Breast epithelium (tissue), 4 donors: ENCODE data around the gene USHBP1. TPM values are rescaled to one million over a fixed set of nuclear protein-coding genes. Genes with fewer than 3 reads are reported as not detected.

Source experiments
- DNase-seq, 2 donors: peaks; one replicate each; pipeline ENCODE4 v3.0.0-alpha.2; 2019; ENCODE audit warnings: low spot score in 2 of 2
- H3K27ac ChIP-seq, 2 donors: fragments of 200-600 bp; sonication (generic) in 1 of 2; one replicate each; pipeline ENCODE4 v1.5.1; 2016 to 2019; ENCODE audit warnings: mild to moderate bottlenecking in 1 of 2
- H3K27me3 ChIP-seq, 2 donors: fragments of 200-600 bp; sonication (generic) in 1 of 2; one replicate each; pipeline versions ENCODE4 v1.5.1 to v1.6.0; 2017 to 2019; ENCODE audit warnings: control low read depth in 1 of 2, mild to moderate bottlenecking in 1 of 2
- H3K36me3 ChIP-seq: fragments of 200-600 bp; one replicate; pipeline ENCODE4 v1.5.1; 2019
- H3K4me1 ChIP-seq, 2 donors: fragments of 200-600 bp; sonication (generic); one replicate each; pipeline ENCODE4 v1.5.1; 2016 to 2019; ENCODE audit warnings: control low read depth in 1 of 2
- H3K4me3 ChIP-seq, 3 donors: fragments of 200-600 bp; sonication (generic); 1 replicate in 2 of 3; 2 replicates in 1 of 3; pipeline ENCODE4 v1.5.1; 2016 to 2019; ENCODE audit warnings: mild to moderate bottlenecking in 3 of 3, moderate library complexity in 2 of 3
- H3K9me3 ChIP-seq, 2 donors: fragments of 200-600 bp; sonication (generic) in 1 of 2; one replicate each; pipeline ENCODE4 v1.5.1; 2016 to 2019; ENCODE audit warnings: control low read depth in 1 of 2
- CTCF ChIP-seq, 3 donors: fragments of 450-650 bp; IDR thresholded peaks; one replicate each; pipeline ENCODE4 v1.5.1; 2016 to 2017; ENCODE audit warnings: antibody characterized with exemption in 3 of 3, mild to moderate bottlenecking in 3 of 3, moderate library complexity in 3 of 3
- POLR2A ChIP-seq: fragments of 450-650 bp; IDR thresholded peaks from one replicate; pipeline ENCODE4 v1.6.1; 2016; ENCODE audit warnings: antibody characterized with exemption, mild to moderate bottlenecking, moderate library complexity
- POLR2AphosphoS5 ChIP-seq, 3 donors: sonication (generic); formaldehyde crosslinking; IDR thresholded peaks; one replicate each; pipeline ENCODE4 v1.6.1; 2017; ENCODE audit warnings: antibody characterized with exemption in 3 of 3
- intact Hi-C: fragments of 100-400 bp; cut with DNase I; formaldehyde crosslinking; loops from one replicate; pipeline ENCODE4 v1.15.1; 2023; ENCODE audit warnings: low total_unique reads
- total RNA-seq, 3 donors: library from RNA; depleted of rRNA; stranded (reverse); fragments of >200 nt; gene quantifications; one replicate each; pipeline ENCODE4 v1.1.0, GENCODE V29; 2016

Gene USHBP1
- total RNA-seq, 3 donors from 2014 or later: 5.8 to 8.8 (median 7.0) TPM

GRCh38 chr19:17305216-17305516 lies 40.6 kb upstream of the USHBP1 start:
- H3K4me1 ChIP-seq: peaks cover under 1 to 32% of the 10 kb centered on the region in 2 donors
- H3K36me3 ChIP-seq: no peaks in the 10 kb centered on the region
- H3K27me3 ChIP-seq: no peaks in the 10 kb centered on the region
- TF ChIP-seq POLR2AphosphoS5 (IDR thresholded peaks at IDR 0.05) (no peak), POLR2A (no peak), CTCF (IDR thresholded peaks at IDR 0.05) (no peak)
- peak overlapping the region; percentile 30 to 90 for H3K27ac ChIP-seq
- no peak for DNase-seq
- no peaks in the 10 kb centered on the region for H3K9me3 ChIP-seq
- intact Hi-C loops: loop anchor here (10.0 kb wide), 1 partner anchor 80 kb away; no protein-coding TSS in a partner anchor
- H3K4me3 ChIP-seq: peak overlapping the region; percentile 60 to 79 (median 70)

GRCh38 chr19:17304386-17305215 lies 40.1 kb upstream of the USHBP1 start:
- H3K4me1 ChIP-seq: peaks cover 0 to 31% of the 10 kb centered on the region in 2 donors
- peak overlapping the region in 1 of 3 donors; percentile 70 for H3K4me3 ChIP-seq
- no peaks in the 10 kb centered on the region for H3K36me3 ChIP-seq
- H3K9me3 ChIP-seq: no peaks in the 10 kb centered on the region
- DNase-seq: peak in 1 of 2 donors; percentile 61
- no peaks in the 10 kb centered on the region for H3K27me3 ChIP-seq
- intact Hi-C loops: loop anchor here (10.0 kb wide), 1 partner anchor 80 kb away; no protein-coding TSS in a partner anchor
- peak overlapping the region; percentile 30 to 90 for H3K27ac ChIP-seq
- TF ChIP-seq POLR2AphosphoS5 (IDR thresholded peaks at IDR 0.05) (no peak), POLR2A (no peak), CTCF (IDR thresholded peaks at IDR 0.05) (no peak)

GRCh38 chr19:17303940-17304267 lies 39.4 kb upstream of the USHBP1 start:
- intact Hi-C loops: loop anchor here (10.0 kb wide), 1 partner anchor 81 kb away; no protein-coding TSS in a partner anchor
- TF ChIP-seq POLR2A (no peak), POLR2AphosphoS5 (IDR thresholded peaks at IDR 0.05) (no peak), CTCF (IDR thresholded peaks at IDR 0.05) (no peak)
- no peaks in the 10 kb centered on the region for H3K9me3 ChIP-seq
- H3K4me3 ChIP-seq: peak overlapping the region in 2 of 3 donors; percentile 81
- no peak for DNase-seq
- H3K4me1 ChIP-seq: peaks cover 0 to 31% of the 10 kb centered on the region in 2 donors
- H3K36me3 ChIP-seq: no peaks in the 10 kb centered on the region
- peak overlapping the region; percentile 82 to 90 for H3K27ac ChIP-seq
- no peaks in the 10 kb centered on the region for H3K27me3 ChIP-seq

- H3K27ac ChIP-seq: peak within 1 kb of the TSS; percentile 82 to 90
- intact Hi-C loops: loop anchor here (10.0 kb wide), 1 partner anchor 81 kb away; no protein-coding TSS in a partner anchor
- peaks cover 0 to 31% of the 10 kb centered on the region in 2 donors for H3K4me1 ChIP-seq
- no peaks in the 10 kb centered on the region for H3K27me3 ChIP-seq
- TF ChIP-seq POLR2AphosphoS5 (IDR thresholded peaks at IDR 0.05) (peak in 2 of 3 donors; percentile 31 to 35), CTCF (IDR thresholded peaks at IDR 0.05) (peak; percentile 73 to 83 (median 79)), POLR2A (peak; percentile 25)
- H3K4me3 ChIP-seq: peak within 1 kb of the TSS; percentile 70 to 81 (median 81)
- no peaks in the 10 kb centered on the region for H3K9me3 ChIP-seq
- H3K36me3 ChIP-seq: no peaks in the 10 kb centered on the region
- DNase-seq: peak; percentile 96
These were observed 38.8 kb upstream of the USHBP1 start, which contains the start of gene ABHD8 for GRCh38 chr19:17303167-17303939. Gene ABHD8, minus strand, starts transcription at chr19:17303425. Its CDS starts 1,809 bp downstream, at chr19:17301616.
